C1 segment of cervical spinal cord (tissue), 14 donors: ENCODE measurements around the gene TMEM238.
A peak's percentile ranks its signal among the peaks of the same experiment; 100 is the strongest.
"Not testable (repeated sequence)": the region's sequence is repeated elsewhere in the genome, so short reads cannot be mapped to it uniquely, and the experiment has no call there.

ENCODE experiments used
- DNase-seq, 14 donors: peaks; one replicate each; lab custom pipeline; 2025; lab: John Stamatoyannopoulos, UW

The TMEM238 gene

GRCh38 chr19:55384131-55384919 is at the start of gene TMEM238:
TMEM238 (minus strand) TSS chr19:55384292; CDS start chr19:55384259, 33 bp downstream.
- DNase-seq, result peak in 10 of 14 donors; percentile 31 to 62 (median 46)

- no peak for DNase-seq
Observed at GRCh38 chr19:55433292-55433691, 49.2 kb upstream of the TMEM238 start.

GRCh38 chr19:55432241-55432959 is 48.3 kb upstream of the TMEM238 start:
- DNase-seq, result no peak

- no peak for DNase-seq
Observed at GRCh38 chr19:55431183-55431582, 47.1 kb upstream of the TMEM238 start.

- peak in 10 of 14 donors; percentile 12 to 66 (median 28) for DNase-seq
Observed at GRCh38 chr19:55426042-55426441, 42.0 kb upstream of the TMEM238 start.

- no peak for DNase-seq
Observed at GRCh38 chr19:55424518-55424917, 40.4 kb upstream of the TMEM238 start.

- no peak for DNase-seq
Observed at GRCh38 chr19:55423225-55424005, 39.3 kb upstream of the TMEM238 start.

GRCh38 chr19:55421281-55421680 is 37.2 kb upstream of the TMEM238 start:
- DNase-seq, result not testable (repeated sequence)

GRCh38 chr19:55419624-55420236 is 35.6 kb upstream of the TMEM238 start:
- peak in 1 of 14 donors; percentile 23 for DNase-seq

- no peak for DNase-seq
Observed at GRCh38 chr19:55419103-55419502, 35.0 kb upstream of the TMEM238 start.

- peak in 9 of 14 donors; percentile 5 to 47 (median 25) for DNase-seq
Observed at GRCh38 chr19:55418185-55418584, 34.1 kb upstream of the TMEM238 start.

- DNase-seq, result no peak
Observed at GRCh38 chr19:55410168-55410567, 26.1 kb upstream of the TMEM238 start.

- not testable (repeated sequence) for DNase-seq
Observed at GRCh38 chr19:55409179-55409578, 25.1 kb upstream of the TMEM238 start.

GRCh38 chr19:55408533-55408872 is 24.4 kb upstream of the TMEM238 start:
- DNase-seq, result no peak

GRCh38 chr19:55407800-55408532 is 23.9 kb upstream of the TMEM238 start:
- peak; percentile 95 to 99 (median 98) for DNase-seq

GRCh38 chr19:55407550-55407799 is 23.4 kb upstream of the TMEM238 start, which contains the start of gene UBE2S:
UBE2S (minus strand) TSS chr19:55407788; CDS start chr19:55407589, 199 bp downstream.
- peak in 1 of 14 donors; percentile 47 for DNase-seq

GRCh38 chr19:55406826-55407549 is 22.9 kb upstream of the TMEM238 start:
- DNase-seq, result no peak

GRCh38 chr19:55406091-55406825 is 22.2 kb upstream of the TMEM238 start:
- no peak for DNase-seq

- DNase-seq, result no peak
Observed at GRCh38 chr19:55405638-55406037, 21.5 kb upstream of the TMEM238 start.

- DNase-seq, result no peak
Observed at GRCh38 chr19:55402509-55402908, 18.4 kb upstream of the TMEM238 start.
